K562 (cell line): ENCODE measurements around the gene FUT6. TPM values are rescaled to one million over a fixed set of nuclear protein-coding genes. Genes with fewer than 3 reads are reported as not detected.

Experiments used
- CHD7 ChIP-seq: fragments of 200-600 bp; sonication (generic); IDR thresholded peaks from one replicate; pipeline ENCODE4 v1.6.1; 2012; ENCODE audit warnings: mild to moderate bottlenecking, low read depth, low read length, inconsistent platforms
- CREB5 ChIP-seq: fragments of 250-450 bp; sonication (Bioruptor Pico); IDR thresholded peaks from 2 replicates; pipeline ENCODE4 v1.5.0; 2020; ENCODE audit warnings: mild to moderate bottlenecking
- polyA plus RNA-seq, 8 experiments: library from polyadenylated mRNA; depleted of rRNA in 4 of 8; stranded (reverse) in 5 of 8; unstranded in 3 of 8; fragments of >200 nt; fragmentation: Nextera tagmentation in 2 of 8; fragmentation: Illumina TruSeq in 1 of 8; extraction: Ambion mirVana in 2 of 8; extraction: Trizol in 1 of 8; gene quantifications; 2 replicates each; pipeline versions ENCODE4 v1.2.1 to v1.2.3, GENCODE V29; 2011 to 2014; ENCODE audit warnings: inconsistent platforms in 1 of 8, missing spikeins in 1 of 8
- total RNA-seq, 7 experiments: library from RNA; depleted of rRNA in 6 of 7; stranded (reverse); fragments of >200 nt in 6 of 7; fragmentation: Illumina TruSeq in 2 of 7; extraction: Trizol in 2 of 7; gene quantifications; 2 replicates each; pipeline versions ENCODE4 v1.2.1 to v1.2.3, GENCODE V29; 2011 to 2021; ENCODE audit warnings: low replicate concordance in 1 of 7

FUT6 gene
- total and polyA plus RNA-seq, 9 of the 15 experiments (the other 6 are each of a cell fraction or from before 2014, with no cell fraction given) = 0.04 TPM; not detected in 8

GRCh38 chr19:5809469-5809868, 30.0 kb downstream of the FUT6 start (continued):
- TF ChIP-seq CHD7 (no peak), CREB5 (CRISPR knock-in tag) (no peak)
- TF ChIP-seq, all 486 proteins: peak for 0
